PC-3 (cell line): ENCODE measurements around the gene VWA1. TPM values are rescaled to one million over a fixed set of nuclear protein-coding genes. Genes with fewer than 3 reads are reported as not detected.

ENCODE experiments used
- ATAC-seq: fragments of 200-7000 bp; cut with Tn5 transposase; 2 replicates; pipeline ENCODE4 v1.9.1; 2020; ENCODE audit warnings: mild to moderate bottlenecking, moderate library complexity
- BruUV-seq: library from RNA; stranded (reverse); fragments of 400-500 nt; replicated peaks from 2 replicates; lab custom pipeline; 2021; lab: Mats Ljungman, UMichigan
- CTCF ChIA-PET: fragments of 300-600 bp; sonication (Branson Sonifier 250); formaldehyde crosslinking; loops from one replicate; lab custom pipeline; 2022; ENCODE audit warnings: antibody characterized with exemption; lab: Charles Lee
- POLR2A ChIA-PET: fragments of 300-600 bp; sonication (Branson Sonifier 250); formaldehyde crosslinking; loops from one replicate; lab custom pipeline; 2022; ENCODE audit warnings: antibody characterized with exemption; ENCODE audit not compliant: unreplicated experiment; lab: Charles Lee
- DNase-seq: peaks from one replicate; pipeline ENCODE4 v3.0.0-alpha.2; 2015
- H2AFZ ChIP-seq: fragments of 300-600 bp; sonication (generic); 2 replicates; pipeline ENCODE4 v1.6.0; 2016; ENCODE audit warnings: antibody characterized with exemption, low read length
- H3F3A ChIP-seq: fragments of 300-600 bp; sonication (generic); one replicate; pipeline ENCODE4 v1.6.0; 2017; ENCODE audit warnings: antibody characterized with exemption, low read length, control low read depth, mild to moderate bottlenecking; ENCODE audit not compliant: unreplicated experiment
- H3K27ac ChIP-seq: fragments of 300-600 bp; sonication (generic); 2 replicates; pipeline ENCODE4 v1.5.1; 2016; ENCODE audit warnings: mild to moderate bottlenecking, low read length
- H3K27me3 ChIP-seq: fragments of 300-600 bp; sonication (generic); 2 replicates; pipeline ENCODE4 v1.6.1; 2016; ENCODE audit warnings: low read length, mixed read lengths
- H3K36me3 ChIP-seq: fragments of 300-600 bp; sonication (generic); 2 replicates; pipeline ENCODE4 v1.6.1; 2016; ENCODE audit warnings: low read depth, mixed run types, low read length, mixed read lengths
- H3K4me1 ChIP-seq: fragments of 300-600 bp; sonication (generic); 2 replicates; pipeline ENCODE4 v1.5.1; 2016; ENCODE audit warnings: low read length; ENCODE audit not compliant: insufficient read depth
- H3K4me2 ChIP-seq: fragments of 300-600 bp; sonication (generic); 2 replicates; pipeline ENCODE4 v1.6.0; 2016; ENCODE audit warnings: low read length
- H3K4me3 ChIP-seq: fragments of 300-600 bp; sonication (generic); 2 replicates; pipeline ENCODE4 v1.5.1; 2016; ENCODE audit warnings: mild to moderate bottlenecking, low read length, mixed read lengths
- H3K79me2 ChIP-seq: fragments of 300-600 bp; sonication (generic); 2 replicates; pipeline ENCODE4 v1.6.1; 2017; ENCODE audit warnings: low read length, mixed read lengths
- H3K9ac ChIP-seq: fragments of 300-600 bp; sonication (generic); 2 replicates; pipeline ENCODE4 v1.6.0; 2016; ENCODE audit warnings: mild to moderate bottlenecking, low read length
- H3K9me2 ChIP-seq: fragments of 300-600 bp; sonication (generic); replicated peaks from 2 replicates; pipeline ENCODE4 v1.6.1; 2016; ENCODE audit warnings: mixed run types, low read length, mixed read lengths
- H3K9me3 ChIP-seq: fragments of 300-600 bp; sonication (generic); 2 replicates; pipeline ENCODE4 v1.6.1; 2016; ENCODE audit warnings: low read length, mixed read lengths
- H4K20me1 ChIP-seq: fragments of 300-600 bp; sonication (generic); 2 replicates; pipeline ENCODE4 v1.6.1; 2016; ENCODE audit warnings: low read length, mixed read lengths
- EZH2 ChIP-seq: fragments of 300-600 bp; sonication (generic); IDR thresholded peaks from one replicate; pipeline ENCODE4 v1.6.1; 2017; ENCODE audit warnings: antibody characterized with exemption, mild to moderate bottlenecking, low read length; ENCODE audit not compliant: unreplicated experiment
- EZH2phosphoT487 ChIP-seq: fragments of 300-600 bp; sonication (generic); IDR thresholded peaks from 2 replicates; pipeline ENCODE4 v1.6.1; 2018; ENCODE audit warnings: mild to moderate bottlenecking, antibody characterized with exemption, low read length, borderline replicate concordance
- intact Hi-C: fragments of 100-400 bp; cut with micrococcal nuclease; formaldehyde crosslinking; loops from 2 replicates; pipeline ENCODE4 v1.9.0; 2023
- total RNA-seq: library from RNA; depleted of rRNA; stranded (reverse); fragments of >200 nt; gene quantifications from 2 replicates; pipeline ENCODE4 v1.2.3, GENCODE V29; 2014
- TF ChIP-seq, protein P1 (sequence below): fragments of 300-600 bp; sonication (generic); conservative IDR thresholded peaks from 2 replicates; pipeline ENCODE4 v1.5.1; 2017; ENCODE audit warnings: antibody characterized with exemption, low read depth, mild to moderate bottlenecking, low read length

The VWA1 gene
- total RNA-seq, 1 experiment from 2014 or later: 59.1 TPM

DNA sequence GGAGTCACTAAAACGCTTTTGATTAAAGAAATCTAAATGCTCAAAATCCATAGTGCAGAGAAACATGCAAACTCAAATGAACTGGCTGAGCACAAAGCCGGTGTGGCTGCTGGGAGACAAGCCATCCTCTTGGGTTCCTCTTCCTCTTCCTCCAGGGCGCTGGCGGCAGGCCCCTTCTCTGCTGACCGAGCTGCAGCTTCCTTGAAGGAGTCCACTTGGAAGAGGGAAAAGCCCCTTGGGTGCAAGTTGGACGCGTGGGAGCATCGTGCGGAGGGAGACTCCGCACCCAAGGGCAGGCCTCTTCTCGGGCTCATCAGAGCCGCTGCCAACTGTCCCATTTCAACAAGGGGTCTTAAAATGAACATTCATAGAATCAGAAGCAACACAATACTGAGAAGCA is 44.3 kb upstream of the VWA1 start:
- no peak for DNase-seq
- Histone ChIP-seq H3K9me2 (no peaks in the 10 kb centered on the region), H3K4me3 (no peak overlapping the region), H3F3A (no peaks in the 10 kb centered on the region), H3K27ac (no peak overlapping the region), H3K4me2 (no peak overlapping the region), H3K9ac (no peak overlapping the region), H3K36me3 (peaks cover 90% of the 10 kb centered on the region), H3K27me3 (no peaks in the 10 kb centered on the region), H4K20me1 (0 out of 2 replicates have a peak, but pooled peaks cover 11% of the 10 kb centered on the region), H3K4me1 (no peaks in the 10 kb centered on the region), H3K9me3 (no peaks in the 10 kb centered on the region), H2AFZ (no peak overlapping the region), H3K79me2 (peaks cover 71% of the 10 kb centered on the region)
- CTCF ChIA-PET: no interaction called here
- TF ChIP-seq EZH2 (no peak), EZH2phosphoT487 (no peak)
- TF ChIP-seq, protein P1, sequence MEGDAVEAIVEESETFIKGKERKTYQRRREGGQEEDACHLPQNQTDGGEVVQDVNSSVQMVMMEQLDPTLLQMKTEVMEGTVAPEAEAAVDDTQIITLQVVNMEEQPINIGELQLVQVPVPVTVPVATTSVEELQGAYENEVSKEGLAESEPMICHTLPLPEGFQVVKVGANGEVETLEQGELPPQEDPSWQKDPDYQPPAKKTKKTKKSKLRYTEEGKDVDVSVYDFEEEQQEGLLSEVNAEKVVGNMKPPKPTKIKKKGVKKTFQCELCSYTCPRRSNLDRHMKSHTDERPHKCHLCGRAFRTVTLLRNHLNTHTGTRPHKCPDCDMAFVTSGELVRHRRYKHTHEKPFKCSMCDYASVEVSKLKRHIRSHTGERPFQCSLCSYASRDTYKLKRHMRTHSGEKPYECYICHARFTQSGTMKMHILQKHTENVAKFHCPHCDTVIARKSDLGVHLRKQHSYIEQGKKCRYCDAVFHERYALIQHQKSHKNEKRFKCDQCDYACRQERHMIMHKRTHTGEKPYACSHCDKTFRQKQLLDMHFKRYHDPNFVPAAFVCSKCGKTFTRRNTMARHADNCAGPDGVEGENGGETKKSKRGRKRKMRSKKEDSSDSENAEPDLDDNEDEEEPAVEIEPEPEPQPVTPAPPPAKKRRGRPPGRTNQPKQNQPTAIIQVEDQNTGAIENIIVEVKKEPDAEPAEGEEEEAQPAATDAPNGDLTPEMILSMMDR: no peak
- POLR2A ChIA-PET: no interaction called here
- ATAC-seq: no peak
- intact Hi-C loops: no loop called here
- no TSS peak for BruUV-seq

DNA sequence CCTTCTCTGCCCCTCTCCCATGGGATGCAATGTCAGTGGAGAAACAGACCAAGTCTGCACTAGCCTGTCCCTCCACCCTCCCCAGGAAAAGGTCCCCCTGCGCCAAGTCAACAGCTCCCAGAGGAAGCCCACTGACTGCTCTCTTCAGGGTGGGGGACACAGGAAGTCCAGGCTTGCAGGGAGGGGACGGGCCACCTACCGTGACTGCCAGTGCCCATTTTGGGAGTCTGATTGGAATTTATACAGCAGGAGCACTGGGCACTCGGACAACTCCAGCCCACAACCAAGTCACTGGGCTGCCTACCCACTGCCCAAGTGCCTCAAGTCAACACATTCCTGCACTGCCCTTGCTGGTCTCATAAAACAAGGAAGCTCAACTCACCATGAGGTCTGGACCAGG is 42.5 kb upstream of the VWA1 start:
- intact Hi-C loops: no loop called here
- Histone ChIP-seq H3K9ac (no peak overlapping the region), H3K4me3 (no peak overlapping the region), H3K36me3 (peaks cover 84% of the 10 kb centered on the region), H2AFZ (no peak overlapping the region), H3K27me3 (no peaks in the 10 kb centered on the region), H3K4me2 (no peak overlapping the region), H3K9me3 (no peaks in the 10 kb centered on the region), H4K20me1 (0 out of 2 replicates have a peak, but pooled peaks cover 11% of the 10 kb centered on the region), H3K27ac (no peak overlapping the region), H3K4me1 (peaks cover 10% of the 10 kb centered on the region), H3K79me2 (peaks cover 72% of the 10 kb centered on the region), H3F3A (no peaks in the 10 kb centered on the region), H3K9me2 (no peaks in the 10 kb centered on the region)
- ATAC-seq (no peak), DNase-seq (no peak)
- BruUV-seq: no TSS peak
- TF ChIP-seq, protein P1: no peak
- CTCF ChIA-PET: no interaction called here
- POLR2A ChIA-PET: no interaction called here

DNA sequence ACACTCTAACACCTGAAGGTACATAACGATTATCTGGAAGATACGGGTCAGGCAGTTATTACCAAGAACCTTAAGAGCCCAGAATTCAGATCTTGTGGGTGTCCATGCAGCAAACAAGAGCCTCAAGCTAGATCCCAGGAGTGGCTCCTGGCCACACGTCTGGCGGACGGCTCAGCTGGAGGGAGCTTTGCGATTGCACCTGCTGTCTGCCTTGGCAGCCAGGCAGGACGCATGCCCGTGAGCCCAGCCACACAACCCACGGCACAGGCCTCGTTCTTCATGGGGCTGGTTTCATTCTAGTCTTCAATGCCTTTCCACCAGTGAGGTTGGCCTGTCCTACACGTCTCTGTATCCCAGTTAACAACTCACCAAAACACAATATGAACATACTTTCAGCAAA is 42.1 kb upstream of the VWA1 start:
- Histone ChIP-seq H3K4me3 (no peak overlapping the region), H3K9me2 (no peaks in the 10 kb centered on the region), H3K9me3 (no peaks in the 10 kb centered on the region), H3K9ac (no peak overlapping the region), H3K4me2 (no peak overlapping the region), H3K4me1 (peaks cover 11% of the 10 kb centered on the region), H3K27me3 (no peaks in the 10 kb centered on the region), H2AFZ (no peak overlapping the region), H3K36me3 (peaks cover 80% of the 10 kb centered on the region), H3K27ac (no peak overlapping the region), H4K20me1 (0 out of 2 replicates have a peak, but pooled peaks cover 11% of the 10 kb centered on the region), H3F3A (no peaks in the 10 kb centered on the region), H3K79me2 (peaks cover 76% of the 10 kb centered on the region)
- ChIA-PET CTCF (no interaction called here), POLR2A (no interaction called here)
- DNase-seq (no peak), ATAC-seq (no peak)
- intact Hi-C loops: no loop called here
- no peak for TF ChIP-seq EZH2
- TF ChIP-seq, protein P1: no peak
- no peak for TF ChIP-seq EZH2phosphoT487
- no TSS peak for BruUV-seq
